GM12875 (cell line): ENCODE data around the gene PTPRB.

Experiments used
- H3K4me3 ChIP-seq: one replicate; pipeline ENCODE4 v1.5.1; 2011; ENCODE audit warnings: low read depth, low read length, control low read depth
- CTCF ChIP-seq: IDR thresholded peaks from 2 replicates; pipeline ENCODE4 v1.5.1; 2011; ENCODE audit warnings: low read depth, mild to moderate bottlenecking, control low read depth, inconsistent platforms, low read length, moderate library complexity, borderline replicate concordance; ENCODE audit not compliant: insufficient read depth

Gene PTPRB

DNA sequence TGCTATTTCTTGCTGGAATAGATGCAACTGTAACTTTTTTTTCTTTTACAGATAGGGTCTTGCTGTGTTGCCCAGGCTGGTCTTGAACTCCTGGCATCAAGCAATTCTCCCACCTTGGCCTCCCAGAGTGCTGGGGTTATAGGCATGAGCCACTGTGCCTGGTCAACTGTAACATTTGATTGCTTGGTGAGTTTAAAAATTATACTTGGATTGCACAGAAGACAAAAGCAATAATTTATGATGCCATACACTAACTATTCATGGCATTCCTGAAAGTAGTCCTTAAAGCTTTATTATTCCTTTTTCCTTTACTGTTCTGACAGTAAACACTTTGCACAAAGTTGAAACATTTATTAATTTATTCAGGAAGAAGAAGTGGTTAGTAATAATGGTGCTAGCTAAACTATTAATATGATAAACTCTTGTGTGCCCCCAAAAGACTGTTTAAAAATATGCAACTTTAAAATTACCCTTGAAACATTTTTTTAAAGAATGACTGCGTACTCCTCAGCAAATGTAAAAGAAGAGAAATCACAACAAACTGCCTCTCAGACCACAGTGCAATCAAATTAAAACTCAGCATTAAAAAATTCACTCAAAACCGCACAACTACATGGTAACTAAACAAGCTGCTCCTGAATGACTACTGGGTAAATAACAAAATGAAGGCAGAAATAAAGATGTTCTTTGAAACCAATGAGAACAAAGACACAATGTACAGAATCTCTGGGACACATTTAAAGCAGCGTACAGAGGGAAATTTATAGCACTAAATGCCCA is 8.3 kb downstream of the PTPRB start:
- H3K4me3 ChIP-seq: no peak overlapping the region
- TF ChIP-seq CTCF: no peak

- no peak for TF ChIP-seq CTCF
- H3K4me3 ChIP-seq: no peak overlapping the region
Observed at GRCh38 chr12:70627677-70628076, 9.6 kb downstream of the PTPRB start.

DNA sequence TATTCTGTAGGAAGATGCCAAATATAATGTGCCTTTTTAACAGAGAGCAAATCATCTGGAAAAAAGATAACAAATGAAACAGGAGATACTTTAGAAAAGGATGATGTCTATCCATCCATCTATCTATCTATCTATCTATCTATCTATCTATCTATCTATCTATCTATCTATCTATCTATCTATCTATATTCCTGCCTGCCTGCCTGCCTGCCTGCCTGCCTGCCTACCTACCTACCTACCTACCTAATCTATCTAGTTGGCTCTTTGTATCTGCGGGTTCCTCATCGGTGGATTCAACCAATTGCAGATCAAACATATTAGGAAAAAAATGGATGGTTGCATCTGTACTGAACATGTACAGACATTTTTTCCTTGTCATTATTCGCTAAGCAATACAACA is 11.0 kb downstream of the PTPRB start:
- no peak overlapping the region for H3K4me3 ChIP-seq
- no peak for TF ChIP-seq CTCF

DNA sequence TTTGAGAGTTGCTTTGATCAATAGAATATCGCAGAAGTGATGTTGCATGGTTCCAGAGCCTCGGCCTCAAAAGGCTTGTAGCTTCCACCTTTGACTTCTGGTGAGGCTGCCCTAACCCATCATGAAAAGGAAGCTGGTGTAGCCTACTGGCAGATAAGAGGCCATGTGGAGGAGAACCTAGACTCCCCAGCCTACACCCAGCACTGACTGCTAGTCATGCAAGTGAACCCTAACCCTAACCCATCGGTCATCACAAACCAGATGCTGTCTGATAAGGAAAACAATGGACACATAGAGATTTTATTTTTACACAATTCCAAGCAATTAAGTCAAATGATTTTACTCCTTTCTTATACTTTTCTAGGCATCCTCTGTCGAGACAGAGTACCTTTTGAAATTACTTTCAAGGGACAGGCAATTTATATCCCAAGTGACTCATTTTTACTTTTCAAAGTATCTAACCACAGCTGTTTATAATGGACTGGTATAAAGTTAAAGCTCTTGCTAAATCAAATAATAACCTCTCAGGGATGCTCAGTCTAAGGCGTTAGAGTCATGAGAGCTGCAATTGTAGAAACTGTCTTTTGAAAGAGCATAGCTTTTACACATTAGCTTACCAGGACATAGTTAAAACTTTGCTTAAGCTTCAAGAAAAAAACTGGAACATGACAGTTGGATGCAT is 17.6 kb downstream of the PTPRB start:
- no peak for TF ChIP-seq CTCF
- no peak overlapping the region for H3K4me3 ChIP-seq

- H3K4me3 ChIP-seq: no peak overlapping the region
- no peak for TF ChIP-seq CTCF
Observed at GRCh38 chr12:70618371-70618770, 18.9 kb downstream of the PTPRB start.

- no peak for TF ChIP-seq CTCF
- no peak overlapping the region for H3K4me3 ChIP-seq
Observed at GRCh38 chr12:70617450-70617849, 19.8 kb downstream of the PTPRB start.
